Measurements from ENCODE around the gene TTLL6.

DNA sequence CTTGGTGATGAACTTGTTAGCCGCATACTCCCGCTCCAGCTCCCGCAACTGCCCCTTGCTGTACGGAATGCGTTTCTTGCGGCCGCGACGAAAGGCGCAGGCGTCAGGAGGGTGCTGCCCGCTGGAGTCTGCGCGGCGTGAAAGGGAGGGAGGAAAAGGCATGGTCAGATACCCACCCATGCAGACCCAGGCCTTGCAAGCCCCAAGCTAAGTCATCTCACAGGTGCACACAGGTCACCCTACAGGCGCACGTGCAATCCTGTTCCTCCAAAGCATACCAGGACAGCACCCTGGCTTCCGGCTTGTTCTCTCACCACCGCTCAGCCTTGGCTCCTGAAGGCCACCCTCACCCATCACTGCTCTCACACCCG lies 90.1 kb downstream of the TTLL6 start:
- TF ChIP-seq, protein P1, sequence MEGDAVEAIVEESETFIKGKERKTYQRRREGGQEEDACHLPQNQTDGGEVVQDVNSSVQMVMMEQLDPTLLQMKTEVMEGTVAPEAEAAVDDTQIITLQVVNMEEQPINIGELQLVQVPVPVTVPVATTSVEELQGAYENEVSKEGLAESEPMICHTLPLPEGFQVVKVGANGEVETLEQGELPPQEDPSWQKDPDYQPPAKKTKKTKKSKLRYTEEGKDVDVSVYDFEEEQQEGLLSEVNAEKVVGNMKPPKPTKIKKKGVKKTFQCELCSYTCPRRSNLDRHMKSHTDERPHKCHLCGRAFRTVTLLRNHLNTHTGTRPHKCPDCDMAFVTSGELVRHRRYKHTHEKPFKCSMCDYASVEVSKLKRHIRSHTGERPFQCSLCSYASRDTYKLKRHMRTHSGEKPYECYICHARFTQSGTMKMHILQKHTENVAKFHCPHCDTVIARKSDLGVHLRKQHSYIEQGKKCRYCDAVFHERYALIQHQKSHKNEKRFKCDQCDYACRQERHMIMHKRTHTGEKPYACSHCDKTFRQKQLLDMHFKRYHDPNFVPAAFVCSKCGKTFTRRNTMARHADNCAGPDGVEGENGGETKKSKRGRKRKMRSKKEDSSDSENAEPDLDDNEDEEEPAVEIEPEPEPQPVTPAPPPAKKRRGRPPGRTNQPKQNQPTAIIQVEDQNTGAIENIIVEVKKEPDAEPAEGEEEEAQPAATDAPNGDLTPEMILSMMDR (IDR thresholded peaks at IDR 0.05; ENCODE audit: insufficient read depth, low read length, poor library complexity, severe bottlenecking): no peak
- no peak for TF ChIP-seq EZH2phosphoT487 (conservative IDR thresholded peaks at IDR 0.05; ENCODE audit: low read length)
